Activated CD4-positive, alpha-beta T cell treated with anti-CD3 and anti-CD28 coated beads, Interleukin-2, Interleukin-6, amounts not matched to agents 100 ng/mL and 50 ng/mL, durations not matched to agents 16 hours and 8 hours (primary cell): Measurements from ENCODE around the gene PCDHGA7.
A peak's percentile ranks its signal among the peaks of the same experiment; 100 is the strongest.
"Not testable (repeated sequence)": the region's sequence is repeated elsewhere in the genome, so short reads cannot be mapped to it uniquely, and the experiment has no call there.

Experiments
- DNase-seq: peaks from one replicate; pipeline ENCODE4 v3.0.0-alpha.2; 2020

PCDHGA7 gene

GRCh38 chr5:141430332-141431113 lies 48.0 kb downstream of the PCDHGA7 start, which contains the start of gene PCDHGA12:
Gene PCDHGA12 (plus strand): TSS chr5:141430507. CDS start chr5:141430760, 253 bp downstream.
- DNase-seq, result peak; percentile 49

- DNase-seq, result no peak
Observed at GRCh38 chr5:141431286-141431685, 48.7 kb downstream of the PCDHGA7 start.

DNA sequence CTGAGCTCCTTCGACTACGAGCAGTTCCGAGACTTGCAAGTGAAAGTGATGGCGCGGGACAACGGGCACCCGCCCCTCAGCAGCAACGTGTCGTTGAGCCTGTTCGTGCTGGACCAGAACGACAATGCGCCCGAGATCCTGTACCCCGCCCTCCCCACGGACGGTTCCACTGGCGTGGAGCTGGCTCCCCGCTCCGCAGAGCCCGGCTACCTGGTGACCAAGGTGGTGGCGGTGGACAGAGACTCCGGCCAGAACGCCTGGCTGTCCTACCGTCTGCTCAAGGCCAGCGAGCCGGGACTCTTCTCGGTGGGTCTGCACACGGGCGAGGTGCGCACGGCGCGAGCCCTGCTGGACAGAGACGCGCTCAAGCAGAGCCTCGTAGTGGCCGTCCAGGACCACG lies 49.8 kb downstream of the PCDHGA7 start:
- DNase-seq, result not testable (repeated sequence)

DNA sequence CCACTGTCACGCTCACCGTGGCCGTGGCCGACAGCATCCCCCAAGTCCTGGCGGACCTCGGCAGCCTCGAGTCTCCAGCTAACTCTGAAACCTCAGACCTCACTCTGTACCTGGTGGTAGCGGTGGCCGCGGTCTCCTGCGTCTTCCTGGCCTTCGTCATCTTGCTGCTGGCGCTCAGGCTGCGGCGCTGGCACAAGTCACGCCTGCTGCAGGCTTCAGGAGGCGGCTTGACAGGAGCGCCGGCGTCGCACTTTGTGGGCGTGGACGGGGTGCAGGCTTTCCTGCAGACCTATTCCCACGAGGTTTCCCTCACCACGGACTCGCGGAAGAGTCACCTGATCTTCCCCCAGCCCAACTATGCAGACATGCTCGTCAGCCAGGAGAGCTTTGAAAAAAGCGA lies 50.2 kb downstream of the PCDHGA7 start:
- DNase-seq, result not testable (repeated sequence)

- DNase-seq, result no peak
Observed at GRCh38 chr5:141434006-141434405, 51.5 kb downstream of the PCDHGA7 start.
